OCI-LY7 (cell line): ENCODE results near the gene ATP11A. TPM values are rescaled to one million over a fixed set of nuclear protein-coding genes. Genes with fewer than 3 reads are reported as not detected.
"Not testable (repeated sequence)": the region's sequence is repeated elsewhere in the genome, so short reads cannot be mapped to it uniquely, and the experiment has no call there.

Source experiments
- BruUV-seq: library from RNA; stranded (reverse); fragments of 400-500 nt; replicated peaks from 2 replicates; lab custom pipeline; 2021; lab: Mats Ljungman, UMichigan
- CTCF ChIA-PET: fragments of 300-600 bp; sonication (Branson Sonifier 250); formaldehyde crosslinking; loops from one replicate; lab custom pipeline; 2022; ENCODE audit warnings: antibody characterized with exemption; ENCODE audit not compliant: unreplicated experiment; lab: Charles Lee
- POLR2A ChIA-PET: fragments of 300-600 bp; sonication (Branson Sonifier 250); formaldehyde crosslinking; loops from one replicate; lab custom pipeline; 2022; ENCODE audit warnings: antibody characterized with exemption; lab: Charles Lee
- DNase-seq: peaks from one replicate; pipeline ENCODE4 v3.0.0-alpha.2; 2015; ENCODE audit warnings: low spot score
- H2AFZ ChIP-seq: fragments of 200-600 bp; sonication (generic), shearing (Covaris generic); 2 replicates; pipeline ENCODE4 v1.6.1; 2014; ENCODE audit warnings: mild to moderate bottlenecking, antibody characterized with exemption, low read length, moderate library complexity
- H3K27ac ChIP-seq: fragments of 200-600 bp; sonication (generic); 2 replicates; pipeline ENCODE4 v1.5.1; 2014; ENCODE audit warnings: mixed run types, low read depth, mild to moderate bottlenecking, moderate library complexity, low read length, inconsistent platforms; ENCODE audit not compliant: poor library complexity, severe bottlenecking
- H3K36me3 ChIP-seq: fragments of 200-600 bp; sonication (generic); 2 replicates; pipeline ENCODE4 v1.6.1; 2014; ENCODE audit warnings: mild to moderate bottlenecking, antibody characterized with exemption, low read length, moderate library complexity, mixed read lengths; ENCODE audit not compliant: insufficient read depth
- H3K4me1 ChIP-seq: fragments of 200-600 bp; sonication (generic); 2 replicates; pipeline ENCODE4 v1.5.1; 2014; ENCODE audit warnings: mild to moderate bottlenecking, low read length; ENCODE audit not compliant: insufficient read depth, poor library complexity, severe bottlenecking
- H3K4me2 ChIP-seq: fragments of 200-600 bp; sonication (generic); 2 replicates; pipeline ENCODE4 v1.6.1; 2014; ENCODE audit warnings: mild to moderate bottlenecking, low read length
- H3K4me3 ChIP-seq: fragments of 200-600 bp; sonication (generic); 2 replicates; pipeline ENCODE4 v1.5.1; 2014; ENCODE audit warnings: mild to moderate bottlenecking, low read depth, low read length; ENCODE audit not compliant: poor library complexity, severe bottlenecking
- H3K79me2 ChIP-seq: fragments of 200-600 bp; sonication (generic); 2 replicates; pipeline ENCODE4 v1.6.1; 2016; ENCODE audit warnings: low read depth, mild to moderate bottlenecking, low read length, moderate library complexity, mixed read lengths; ENCODE audit not compliant: insufficient read depth
- H3K9me2 ChIP-seq: fragments of 200-600 bp; sonication (generic); 2 replicates; pipeline ENCODE4 v1.6.1; 2016; ENCODE audit warnings: mild to moderate bottlenecking, low read length, mixed read lengths; ENCODE audit not compliant: insufficient read depth
- H3K9me3 ChIP-seq: fragments of 200-600 bp; sonication (generic); 2 replicates; pipeline ENCODE4 v1.6.1; 2014; ENCODE audit warnings: mild to moderate bottlenecking, mixed run types, low read length, mixed read lengths
- H4K20me1 ChIP-seq: fragments of 200-600 bp; sonication (generic); 2 replicates; pipeline ENCODE4 v1.6.1; 2014; ENCODE audit warnings: mild to moderate bottlenecking, antibody characterized with exemption, low read length, moderate library complexity, mixed read lengths; ENCODE audit not compliant: insufficient read depth
- CTCF ChIP-seq: fragments of 200-600 bp; sonication (generic); conservative IDR thresholded peaks from 2 replicates; pipeline ENCODE4 v1.5.1; 2014; ENCODE audit warnings: mild to moderate bottlenecking, antibody characterized with exemption, low read length, moderate library complexity, mixed read lengths
- EZH2phosphoT487 ChIP-seq: fragments of 200-600 bp; sonication (generic); IDR thresholded peaks from 2 replicates; pipeline ENCODE4 v1.6.1; 2018; ENCODE audit warnings: low read depth, borderline replicate concordance, mild to moderate bottlenecking, mixed run types, antibody characterized with exemption, low read length, moderate library complexity, mixed read lengths
- intact Hi-C: fragments of 100-400 bp; cut with micrococcal nuclease; formaldehyde crosslinking; loops from one replicate; pipeline ENCODE4 v1.10.0; 2022; ENCODE audit not compliant: unreplicated experiment
- total RNA-seq, 2 experiments: library from RNA; depleted of rRNA in 1 of 2; stranded (reverse); fragments of >200 nt in 1 of 2; shearing (Covaris generic) in 1 of 2; gene quantifications; 2 replicates each; pipeline ENCODE4 v1.2.3, GENCODE V29; 2014 to 2022

Gene ATP11A
- total RNA-seq, 2 experiments from 2014 or later, result 8.8 to 23.1 TPM

- Histone ChIP-seq H2AFZ (no peak overlapping the region), H3K9me3 (no peaks in the 10 kb centered on the region), H3K4me1 (peaks cover 12% of the 10 kb centered on the region), H3K4me2 (no peak overlapping the region), H3K9me2 (no peaks in the 10 kb centered on the region), H3K79me2 (no peaks in the 10 kb centered on the region), H3K27ac (no peak overlapping the region), H3K36me3 (no peaks in the 10 kb centered on the region), H3K4me3 (no peak overlapping the region), H4K20me1 (no peaks in the 10 kb centered on the region)
- DNase-seq, result no peak
- intact Hi-C loops, result no loop called here
- BruUV-seq, result no TSS peak
- TF ChIP-seq EZH2phosphoT487 (no peak), CTCF (no peak)
- CTCF ChIA-PET, result no interaction called here
- POLR2A ChIA-PET, result no interaction called here
Observed at GRCh38 chr13:112684071-112684845, 5.6 kb upstream of the ATP11A start.

DNA sequence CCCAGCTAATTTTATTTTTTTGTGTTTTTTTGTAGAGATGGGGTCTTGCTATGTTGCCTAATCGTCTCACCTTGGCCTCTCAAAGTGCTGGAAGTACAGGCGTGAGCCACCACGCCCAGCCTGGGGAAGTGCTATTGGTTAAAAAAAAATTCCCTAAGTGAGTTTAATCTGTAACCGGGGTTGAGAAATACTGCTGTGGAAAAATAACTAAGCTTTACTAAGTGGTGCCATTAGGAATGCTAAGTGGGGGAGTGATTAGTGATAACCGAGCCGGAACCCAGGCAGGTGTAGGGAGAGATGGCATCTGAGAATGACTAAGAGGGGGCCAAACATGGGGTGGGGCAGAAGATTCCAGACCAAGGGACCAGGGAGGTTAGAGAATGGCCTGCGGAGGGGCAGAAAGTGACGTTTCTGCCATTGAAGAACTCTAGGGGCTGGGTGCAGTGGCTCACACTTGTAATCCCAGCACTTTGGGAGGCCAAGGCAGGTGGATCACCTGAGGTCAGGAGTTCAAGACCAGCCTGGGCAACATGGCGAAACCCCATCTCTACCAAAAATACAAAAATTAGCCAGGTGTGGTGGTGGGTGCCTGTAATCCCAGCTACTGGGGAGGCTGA, 4.5 kb upstream of the ATP11A start:
- H3K79me2 ChIP-seq, H3K36me3 ChIP-seq, DNase-seq, BruUV-seq, H3K4me3 ChIP-seq, POLR2A ChIA-PET, CTCF ChIA-PET, intact Hi-C loops, H4K20me1 ChIP-seq, H3K9me3 ChIP-seq, H2AFZ ChIP-seq, H3K27ac ChIP-seq, H3K9me2 ChIP-seq, H3K4me2 ChIP-seq: not testable (repeated sequence)
- peaks cover 14% of the 10 kb centered on the region for H3K4me1 ChIP-seq

- no peak overlapping the region for H3K27ac ChIP-seq
- ChIA-PET POLR2A (no interaction called here), CTCF (no interaction called here)
- H4K20me1 ChIP-seq, result no peaks in the 10 kb centered on the region
- no peak overlapping the region for H3K4me3 ChIP-seq
- intact Hi-C loops, result no loop called here
- no peaks in the 10 kb centered on the region for H3K79me2 ChIP-seq
- no TSS peak for BruUV-seq
- no peaks in the 10 kb centered on the region for H3K9me3 ChIP-seq
- H2AFZ ChIP-seq, result no peak overlapping the region
- no peaks in the 10 kb centered on the region for H3K36me3 ChIP-seq
- no peak overlapping the region for H3K4me2 ChIP-seq
- DNase-seq, result no peak
- H3K9me2 ChIP-seq, result no peaks in the 10 kb centered on the region
- H3K4me1 ChIP-seq, result peaks cover 14% of the 10 kb centered on the region
- no peak for TF ChIP-seq EZH2phosphoT487
- no peak for TF ChIP-seq CTCF
Observed at GRCh38 chr13:112685896-112686295, 3.9 kb upstream of the ATP11A start.
